NCI-H345 (cell line): ENCODE results near the gene PPP1R36.
"Not testable (repeated sequence)": the region's sequence is repeated elsewhere in the genome, so short reads cannot be mapped to it uniquely, and the experiment has no call there.

ENCODE experiments used
- DNase-seq: peaks from one replicate; lab custom pipeline; 2025; lab: John Stamatoyannopoulos, UW

PPP1R36 gene

GRCh38 chr14:64518229-64518628 lies 31.5 kb upstream of the PPP1R36 start:
- DNase-seq, result no peak

GRCh38 chr14:64520699-64521098 lies 29.1 kb upstream of the PPP1R36 start:
- no peak for DNase-seq

DNA sequence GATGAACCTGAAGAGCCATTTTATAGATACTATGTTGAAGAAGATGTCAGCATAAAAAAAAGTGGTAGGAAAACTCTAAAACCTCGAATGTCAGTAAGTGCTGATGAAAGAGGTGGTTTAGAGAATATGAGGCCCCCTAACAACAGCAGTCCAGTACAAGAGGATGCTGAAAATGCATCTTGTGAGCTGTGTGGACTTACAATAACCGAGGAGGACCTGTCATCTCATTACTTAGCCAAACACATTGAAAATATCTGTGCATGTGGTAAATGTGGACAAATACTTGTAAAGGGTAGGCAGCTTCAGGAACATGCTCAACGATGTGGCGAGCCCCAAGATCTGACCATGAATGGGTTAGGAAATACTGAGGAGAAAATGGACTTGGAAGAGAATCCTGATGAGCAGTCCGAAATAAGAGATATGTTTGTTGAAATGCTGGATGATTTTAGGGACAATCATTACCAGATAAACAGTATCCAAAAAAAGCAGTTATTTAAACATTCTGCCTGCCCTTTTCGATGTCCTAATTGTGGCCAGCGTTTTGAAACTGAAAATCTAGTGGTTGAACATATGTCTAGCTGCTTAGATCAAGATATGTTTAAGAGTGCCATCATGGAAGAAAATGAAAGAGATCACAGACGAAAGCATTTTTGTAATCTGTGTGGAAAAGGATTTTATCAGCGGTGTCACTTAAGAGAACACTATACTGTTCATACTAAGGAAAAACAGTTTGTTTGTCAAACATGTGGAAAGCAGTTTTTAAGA lies 27.0 kb upstream of the PPP1R36 start:
- DNase-seq, result no peak

- DNase-seq, result no peak
Measured at GRCh38 chr14:64525354-64525753, 24.4 kb upstream of the PPP1R36 start.

GRCh38 chr14:64531567-64531966 lies 18.2 kb upstream of the PPP1R36 start:
- no peak for DNase-seq

DNA sequence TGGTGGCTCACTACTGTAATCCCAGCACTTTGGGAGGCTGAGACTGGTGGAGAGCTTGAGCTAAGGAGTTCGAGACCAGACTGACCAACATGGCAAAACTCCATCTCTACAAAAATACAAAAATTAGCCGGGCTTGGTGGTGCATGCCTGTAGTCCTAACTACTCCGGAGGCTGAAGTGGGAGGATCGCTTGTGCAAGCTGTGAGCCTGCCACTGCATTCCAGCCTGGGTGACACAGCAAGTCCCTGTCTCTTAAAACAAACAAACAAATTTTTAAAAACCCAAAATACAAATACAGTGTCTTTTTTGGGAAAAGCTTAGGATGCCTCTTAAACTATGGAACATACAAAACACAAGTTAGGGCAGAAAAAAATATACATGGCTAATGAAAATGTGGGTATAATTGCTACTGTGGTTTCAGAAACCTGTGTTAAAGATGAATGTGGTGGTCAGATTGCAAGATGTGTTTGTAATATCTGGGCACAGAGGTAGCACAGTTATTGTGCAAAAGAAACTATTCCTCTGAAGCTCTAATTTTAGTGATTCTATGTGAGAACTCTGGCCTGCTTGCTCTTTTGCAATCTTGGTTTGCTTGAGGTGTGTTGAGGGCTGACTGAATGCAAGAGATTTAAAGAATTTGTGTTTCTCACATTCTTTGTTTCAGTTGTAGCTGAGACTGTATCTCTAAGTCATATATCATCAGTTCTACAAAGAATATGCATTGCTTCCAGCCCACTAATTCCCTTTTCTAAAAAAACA lies 13.1 kb upstream of the PPP1R36 start:
- no peak for DNase-seq

DNA sequence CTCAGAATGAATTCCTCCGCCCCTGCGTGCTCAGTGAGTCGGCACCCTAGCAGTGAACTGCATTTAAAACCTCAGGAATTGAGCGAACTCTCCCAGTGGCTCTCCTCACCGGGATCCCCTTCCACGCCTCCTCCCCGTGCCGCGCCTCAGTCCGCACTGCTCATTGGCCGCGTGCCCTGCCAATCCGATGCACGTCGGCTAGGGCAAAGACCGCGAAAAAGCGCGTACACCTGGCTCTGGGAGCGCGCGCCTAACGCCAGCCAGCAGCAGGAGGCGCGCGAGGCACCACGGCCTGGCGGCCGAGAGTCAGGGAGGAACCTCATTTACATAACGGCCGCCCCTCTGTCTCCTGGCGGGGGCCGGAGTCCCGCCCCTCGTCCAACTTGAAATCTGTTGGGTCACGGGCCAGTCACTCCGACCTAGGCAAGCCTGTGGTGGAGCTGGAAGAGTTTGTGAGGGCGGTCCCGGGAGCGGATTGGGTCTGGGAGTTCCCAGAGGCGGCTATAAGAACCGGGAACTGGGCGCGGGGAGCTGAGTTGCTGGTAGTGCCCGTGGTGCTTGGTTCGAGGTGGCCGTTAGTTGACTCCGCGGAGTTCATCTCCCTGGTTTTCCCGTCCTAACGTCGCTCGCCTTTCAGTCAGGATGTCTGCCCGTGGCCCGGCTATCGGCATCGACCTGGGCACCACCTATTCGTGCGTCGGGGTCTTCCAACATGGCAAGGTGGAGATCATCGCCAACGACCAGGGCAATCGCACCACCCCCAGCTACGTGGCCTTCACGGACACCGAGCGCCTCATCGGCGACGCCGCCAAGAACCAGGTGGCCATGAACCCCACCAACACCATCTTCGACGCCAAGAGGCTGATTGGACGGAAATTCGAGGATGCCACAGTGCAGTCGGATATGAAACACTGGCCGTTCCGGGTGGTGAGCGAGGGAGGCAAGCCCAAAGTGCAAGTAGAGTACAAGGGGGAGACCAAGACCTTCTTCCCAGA lies 9.3 kb upstream of the PPP1R36 start, which contains the start of gene HSPA2:
TSS of gene HSPA2 (plus strand) at position 534 of the 995 bp plus-strand sequence. CDS start at position 643, 109 bp downstream.
- peak; percentile 88 for DNase-seq

DNA sequence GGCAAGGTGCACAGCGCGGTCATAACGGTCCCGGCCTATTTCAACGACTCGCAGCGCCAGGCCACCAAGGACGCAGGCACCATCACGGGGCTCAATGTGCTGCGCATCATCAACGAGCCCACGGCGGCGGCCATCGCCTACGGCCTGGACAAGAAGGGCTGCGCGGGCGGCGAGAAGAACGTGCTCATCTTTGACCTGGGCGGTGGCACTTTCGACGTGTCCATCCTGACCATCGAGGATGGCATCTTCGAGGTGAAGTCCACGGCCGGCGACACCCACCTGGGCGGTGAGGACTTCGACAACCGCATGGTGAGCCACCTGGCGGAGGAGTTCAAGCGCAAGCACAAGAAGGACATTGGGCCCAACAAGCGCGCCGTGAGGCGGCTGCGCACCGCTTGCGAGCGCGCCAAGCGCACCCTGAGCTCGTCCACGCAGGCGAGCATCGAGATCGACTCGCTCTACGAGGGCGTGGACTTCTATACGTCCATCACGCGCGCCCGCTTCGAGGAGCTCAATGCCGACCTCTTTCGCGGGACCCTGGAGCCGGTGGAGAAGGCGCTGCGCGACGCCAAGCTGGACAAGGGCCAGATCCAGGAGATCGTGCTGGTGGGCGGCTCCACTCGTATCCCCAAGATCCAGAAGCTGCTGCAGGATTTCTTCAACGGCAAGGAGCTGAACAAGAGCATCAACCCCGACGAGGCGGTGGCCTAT lies 8.3 kb upstream of the PPP1R36 start:
- DNase-seq, result no peak

DNA sequence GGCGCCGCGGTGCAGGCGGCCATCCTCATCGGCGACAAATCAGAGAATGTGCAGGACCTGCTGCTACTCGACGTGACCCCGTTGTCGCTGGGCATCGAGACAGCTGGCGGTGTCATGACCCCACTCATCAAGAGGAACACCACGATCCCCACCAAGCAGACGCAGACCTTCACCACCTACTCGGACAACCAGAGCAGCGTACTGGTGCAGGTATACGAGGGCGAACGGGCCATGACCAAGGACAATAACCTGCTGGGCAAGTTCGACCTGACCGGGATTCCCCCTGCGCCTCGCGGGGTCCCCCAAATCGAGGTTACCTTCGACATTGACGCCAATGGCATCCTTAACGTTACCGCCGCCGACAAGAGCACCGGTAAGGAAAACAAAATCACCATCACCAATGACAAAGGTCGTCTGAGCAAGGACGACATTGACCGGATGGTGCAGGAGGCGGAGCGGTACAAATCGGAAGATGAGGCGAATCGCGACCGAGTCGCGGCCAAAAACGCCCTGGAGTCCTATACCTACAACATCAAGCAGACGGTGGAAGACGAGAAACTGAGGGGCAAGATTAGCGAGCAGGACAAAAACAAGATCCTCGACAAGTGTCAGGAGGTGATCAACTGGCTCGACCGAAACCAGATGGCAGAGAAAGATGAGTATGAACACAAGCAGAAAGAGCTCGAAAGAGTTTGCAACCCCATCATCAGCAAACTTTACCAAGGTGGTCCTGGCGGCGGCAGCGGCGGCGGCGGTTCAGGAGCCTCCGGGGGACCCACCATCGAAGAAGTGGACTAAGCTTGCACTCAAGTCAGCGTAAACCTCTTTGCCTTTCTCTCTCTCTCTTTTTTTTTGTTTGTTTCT lies 7.6 kb upstream of the PPP1R36 start:
- no peak for DNase-seq

- DNase-seq, result no peak
Measured at GRCh38 chr14:64542836-64543201, 6.9 kb upstream of the PPP1R36 start.

- DNase-seq, result no peak
Measured at GRCh38 chr14:64544607-64545312, 5.0 kb upstream of the PPP1R36 start.

DNA sequence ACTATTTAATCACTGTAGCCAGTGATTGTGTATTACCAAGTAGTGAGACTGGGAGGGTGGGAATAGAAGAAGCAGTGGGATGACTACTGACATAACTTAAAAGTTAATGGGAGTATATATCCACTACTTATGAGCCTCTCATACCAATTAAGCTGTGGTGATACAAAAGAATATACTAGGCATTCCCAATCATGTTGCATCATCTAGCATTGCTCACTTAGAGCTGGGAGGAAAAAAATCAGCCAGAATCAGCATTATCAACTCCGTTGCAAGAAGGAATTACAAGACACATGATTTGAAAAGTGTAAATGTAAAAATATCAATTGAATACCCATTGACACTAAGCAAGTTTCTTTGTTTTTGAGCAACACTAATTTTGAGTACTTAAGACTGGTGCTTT lies 745 bp upstream of the PPP1R36 start:
- no peak for DNase-seq

DNA sequence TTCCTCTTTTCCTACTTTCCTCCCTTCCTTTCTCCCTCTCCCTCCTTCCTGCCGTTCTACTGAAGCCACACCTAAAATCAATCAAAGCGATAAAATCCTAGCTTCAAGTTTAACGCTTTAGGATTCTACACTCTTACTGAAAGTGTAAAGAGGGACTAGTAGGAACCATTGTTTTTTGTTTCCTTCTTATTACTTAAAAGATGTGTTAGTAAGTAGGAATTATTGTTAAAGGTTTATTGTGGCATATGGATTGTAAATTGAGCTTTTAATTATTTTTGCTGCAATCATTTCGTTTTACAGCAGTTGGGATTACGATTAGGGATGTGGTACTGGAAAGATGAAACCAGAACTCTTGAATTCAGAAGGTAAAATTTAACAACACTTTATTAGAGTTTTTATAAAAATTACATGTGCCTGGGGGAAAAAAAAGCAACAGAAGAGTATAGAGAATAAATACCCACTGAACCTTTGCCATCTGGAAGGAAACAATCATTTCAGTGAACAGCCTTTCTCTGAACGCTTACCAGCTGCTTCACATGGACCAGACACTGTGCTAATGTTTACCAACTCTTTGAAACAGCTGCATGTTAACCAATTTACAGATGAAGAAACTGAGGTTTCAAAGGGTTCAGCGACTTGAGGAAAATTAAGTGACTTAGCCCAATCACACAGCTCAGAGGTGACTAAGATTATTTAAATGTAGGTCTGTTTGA lies 1.0 kb downstream of the PPP1R36 start:
- no peak for DNase-seq

GRCh38 chr14:64554556-64554955 lies 4.8 kb downstream of the PPP1R36 start:
- no peak for DNase-seq

DNA sequence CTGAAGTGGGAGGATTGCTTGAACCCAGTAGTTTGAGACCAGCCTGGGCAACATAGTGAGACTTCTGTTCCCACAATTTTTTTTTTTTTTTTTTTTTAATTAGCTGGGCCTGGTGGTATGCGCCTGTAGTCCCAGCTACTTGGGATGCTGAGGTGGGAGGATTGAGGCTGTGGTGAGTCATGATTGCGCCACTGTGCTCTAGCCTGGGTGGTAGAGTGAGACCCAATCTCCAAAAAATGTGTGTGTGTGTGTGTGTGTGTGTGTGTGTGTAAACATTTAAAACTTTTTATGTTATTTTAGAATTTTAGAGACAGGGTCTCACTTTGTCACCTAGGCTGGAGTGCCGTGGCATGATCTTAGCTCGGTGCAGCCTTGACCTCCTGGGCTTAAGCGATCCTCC lies 6.8 kb downstream of the PPP1R36 start:
- no peak for DNase-seq

DNA sequence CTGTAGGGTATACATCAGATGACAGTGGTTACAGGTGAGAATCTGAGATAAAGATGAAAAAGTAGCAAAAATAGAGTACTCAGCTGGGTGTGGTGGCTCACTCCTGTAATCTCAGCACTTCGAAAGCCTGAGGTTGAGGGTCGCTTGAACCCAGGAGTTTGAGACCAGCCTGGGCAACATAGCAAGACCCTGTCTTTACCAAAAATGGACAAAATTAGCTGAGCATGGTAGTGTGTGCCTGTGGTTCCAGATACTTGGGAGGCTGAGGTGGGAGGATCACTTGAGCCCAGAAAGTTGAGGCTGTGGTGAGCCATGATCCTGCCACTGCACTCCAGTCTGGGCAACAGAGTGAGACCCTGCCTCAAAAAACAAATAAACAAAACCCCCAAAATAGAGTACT lies 8.5 kb downstream of the PPP1R36 start:
- not testable (repeated sequence) for DNase-seq

- no peak for DNase-seq
Measured at GRCh38 chr14:64561631-64562030, 11.9 kb downstream of the PPP1R36 start.

GRCh38 chr14:64562436-64562835 lies 12.7 kb downstream of the PPP1R36 start:
- DNase-seq, result no peak

DNA sequence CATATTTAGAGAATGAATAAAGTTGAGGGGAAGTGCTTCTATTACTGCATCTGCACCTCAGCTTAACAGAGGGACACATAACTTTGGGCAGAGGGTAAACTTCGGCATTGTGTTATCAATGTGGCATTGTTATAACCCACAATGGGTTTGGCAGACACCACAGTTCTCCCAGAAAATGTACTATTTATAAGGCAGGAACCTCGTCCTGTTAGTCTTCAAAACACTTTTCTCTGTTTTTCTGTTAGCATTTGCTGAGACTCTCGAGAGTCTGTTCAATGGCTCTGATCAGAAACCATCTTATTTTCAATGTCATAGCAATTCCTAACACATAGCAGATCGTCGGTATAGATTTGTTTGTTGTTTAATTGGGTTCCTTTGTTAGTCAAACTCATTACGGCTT lies 13.9 kb downstream of the PPP1R36 start:
- no peak for DNase-seq
